HG03045 (cell line): ENCODE results near the gene ABCD1.

Experiments
- ATAC-seq: cut with Tn5 transposase; IDR thresholded peaks from one replicate; pipeline ENCODE4 v1.9.1; 2021; ENCODE audit warnings: mild to moderate bottlenecking, moderate library complexity; ENCODE audit not compliant: unreplicated experiment

Gene ABCD1

GRCh38 chrX:153782313-153782712 lies 57.7 kb downstream of the ABCD1 start:
- no peak for ATAC-seq

GRCh38 chrX:153782871-153783270 lies 58.2 kb downstream of the ABCD1 start:
- no peak for ATAC-seq

GRCh38 chrX:153783378-153784013 lies 58.8 kb downstream of the ABCD1 start:
- no peak for ATAC-seq

GRCh38 chrX:153784325-153784967 lies 59.8 kb downstream of the ABCD1 start:
- ATAC-seq = no peak

- no peak for ATAC-seq
These were observed 62.0 kb downstream of the ABCD1 start for GRCh38 chrX:153786669-153787068.

- ATAC-seq = no peak
These were observed 65.0 kb downstream of the ABCD1 start for GRCh38 chrX:153789654-153790053.

- ATAC-seq = no peak
These were observed 66.6 kb downstream of the ABCD1 start for GRCh38 chrX:153791104-153791852.

GRCh38 chrX:153792368-153792767 lies 67.7 kb downstream of the ABCD1 start:
- ATAC-seq = no peak

GRCh38 chrX:153793291-153793690 lies 68.6 kb downstream of the ABCD1 start:
- ATAC-seq = no peak
